BLaER1 (cell line): ENCODE measurements around the gene OLA1.

Source experiments
- H3K27ac ChIP-seq: shearing (Covaris generic); formaldehyde crosslinking; 2 replicates; pipeline ENCODE4 v1.8.1; 2022
- H3K27me3 ChIP-seq: shearing (Covaris generic); formaldehyde crosslinking; 2 replicates; pipeline ENCODE4 v1.8.1; 2022
- H3K36me3 ChIP-seq: shearing (Covaris generic); formaldehyde crosslinking; 2 replicates; pipeline ENCODE4 v1.8.1; 2022
- H3K4me1 ChIP-seq: shearing (Covaris generic); formaldehyde crosslinking; 2 replicates; pipeline ENCODE4 v1.8.1; 2022
- H3K4me2 ChIP-seq: shearing (Covaris generic); formaldehyde crosslinking; 2 replicates; pipeline ENCODE4 v1.8.1; 2022
- H3K4me3 ChIP-seq: shearing (Covaris generic); formaldehyde crosslinking; 2 replicates; pipeline ENCODE4 v1.8.1; 2022
- H3K9ac ChIP-seq: shearing (Covaris generic); formaldehyde crosslinking; 2 replicates; pipeline ENCODE4 v1.8.1; 2022
- H3K9me3 ChIP-seq: shearing (Covaris generic); formaldehyde crosslinking; 2 replicates; pipeline ENCODE4 v1.8.1; 2022
- H4K20me1 ChIP-seq: shearing (Covaris generic); formaldehyde crosslinking; 2 replicates; pipeline ENCODE4 v1.8.1; 2022
- Cebpa-rat ChIP-seq: shearing (Covaris generic); IDR thresholded peaks from 2 replicates; pipeline ENCODE4 v1.8.1; 2022

Gene OLA1

DNA sequence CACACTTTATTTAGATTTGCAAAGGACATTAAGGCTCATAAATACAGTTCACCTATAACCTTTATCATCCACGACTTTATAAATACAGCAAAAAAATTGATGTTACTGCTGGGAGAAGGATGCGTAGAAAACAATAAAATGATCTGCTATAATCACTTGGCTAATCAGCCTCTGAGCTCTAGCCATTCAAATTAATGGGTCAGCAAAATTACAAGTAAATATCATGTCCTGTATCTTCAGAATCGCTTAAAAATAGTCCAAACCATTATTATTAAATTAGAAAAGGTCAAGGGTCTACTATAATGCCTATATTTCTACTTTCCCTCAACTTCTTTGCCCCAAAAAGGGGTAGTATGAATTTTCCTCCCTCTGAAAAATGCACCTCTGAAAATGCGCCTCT, 40.3 kb downstream of the OLA1 start:
- H3K4me1 ChIP-seq = no peaks in the 10 kb centered on the region
- no peaks in the 10 kb centered on the region for H3K9me3 ChIP-seq
- no peaks in the 10 kb centered on the region for H3K27me3 ChIP-seq
- no peak for TF ChIP-seq Cebpa-rat
- H3K9ac ChIP-seq = no peak overlapping the region
- H3K4me3 ChIP-seq = no peak overlapping the region
- peaks cover 41% of the 10 kb centered on the region for H4K20me1 ChIP-seq
- no peak overlapping the region for H3K4me2 ChIP-seq
- no peak overlapping the region for H3K27ac ChIP-seq
- peaks cover 18% of the 10 kb centered on the region for H3K36me3 ChIP-seq

DNA sequence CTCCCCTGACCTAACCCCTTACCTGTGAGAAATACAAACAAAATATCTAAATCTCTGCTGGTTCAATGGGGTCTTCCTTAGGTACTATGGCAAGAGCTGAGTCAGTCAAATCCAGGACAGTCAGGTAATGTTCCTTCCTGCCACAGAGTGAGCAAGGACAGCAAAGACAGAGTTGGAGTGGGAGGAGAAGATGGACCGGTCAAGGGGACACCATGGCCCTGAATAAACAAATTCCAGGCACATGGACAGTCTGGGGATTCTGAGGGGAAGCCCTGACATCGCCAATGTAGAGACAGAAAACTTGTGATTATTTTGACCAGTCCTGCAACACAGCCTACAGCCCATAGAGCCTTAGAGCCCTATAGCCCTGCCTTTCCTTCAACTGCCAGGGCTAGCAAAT, 42.8 kb downstream of the OLA1 start:
- TF ChIP-seq Cebpa-rat = no peak
- H3K4me3 ChIP-seq = no peak overlapping the region
- peaks cover 21% of the 10 kb centered on the region for H3K36me3 ChIP-seq
- no peak overlapping the region for H3K4me2 ChIP-seq
- no peak overlapping the region for H3K27ac ChIP-seq
- H3K9ac ChIP-seq = no peak overlapping the region
- H3K27me3 ChIP-seq = no peaks in the 10 kb centered on the region
- peaks cover 50% of the 10 kb centered on the region for H4K20me1 ChIP-seq
- H3K9me3 ChIP-seq = no peaks in the 10 kb centered on the region
- no peaks in the 10 kb centered on the region for H3K4me1 ChIP-seq

DNA sequence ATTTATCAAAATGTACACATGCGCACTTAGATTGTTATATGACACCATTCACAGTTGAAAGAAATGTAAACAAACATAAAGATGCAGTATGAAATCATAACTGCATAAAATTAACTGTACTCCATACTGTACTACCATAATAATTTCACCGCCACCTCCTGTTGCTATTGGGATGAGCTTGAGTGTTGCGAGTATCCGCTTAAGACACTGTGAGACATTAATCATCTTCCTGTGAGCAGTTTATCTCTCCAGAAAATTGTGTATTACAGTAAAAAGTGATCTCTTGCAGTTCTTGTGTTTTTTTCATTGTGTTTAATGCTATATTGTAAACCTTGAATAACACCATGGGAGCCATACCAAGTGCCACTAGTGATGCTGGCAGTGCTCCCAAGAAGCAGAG, 46.1 kb downstream of the OLA1 start:
- no peak for TF ChIP-seq Cebpa-rat
- H3K4me2 ChIP-seq = no peak overlapping the region
- no peak overlapping the region for H3K9ac ChIP-seq
- no peak overlapping the region for H3K27ac ChIP-seq
- H3K4me1 ChIP-seq = no peaks in the 10 kb centered on the region
- H3K36me3 ChIP-seq = peaks cover 21% of the 10 kb centered on the region
- H3K9me3 ChIP-seq = no peaks in the 10 kb centered on the region
- no peaks in the 10 kb centered on the region for H3K27me3 ChIP-seq
- H4K20me1 ChIP-seq = peaks cover 52% of the 10 kb centered on the region
- H3K4me3 ChIP-seq = no peak overlapping the region

DNA sequence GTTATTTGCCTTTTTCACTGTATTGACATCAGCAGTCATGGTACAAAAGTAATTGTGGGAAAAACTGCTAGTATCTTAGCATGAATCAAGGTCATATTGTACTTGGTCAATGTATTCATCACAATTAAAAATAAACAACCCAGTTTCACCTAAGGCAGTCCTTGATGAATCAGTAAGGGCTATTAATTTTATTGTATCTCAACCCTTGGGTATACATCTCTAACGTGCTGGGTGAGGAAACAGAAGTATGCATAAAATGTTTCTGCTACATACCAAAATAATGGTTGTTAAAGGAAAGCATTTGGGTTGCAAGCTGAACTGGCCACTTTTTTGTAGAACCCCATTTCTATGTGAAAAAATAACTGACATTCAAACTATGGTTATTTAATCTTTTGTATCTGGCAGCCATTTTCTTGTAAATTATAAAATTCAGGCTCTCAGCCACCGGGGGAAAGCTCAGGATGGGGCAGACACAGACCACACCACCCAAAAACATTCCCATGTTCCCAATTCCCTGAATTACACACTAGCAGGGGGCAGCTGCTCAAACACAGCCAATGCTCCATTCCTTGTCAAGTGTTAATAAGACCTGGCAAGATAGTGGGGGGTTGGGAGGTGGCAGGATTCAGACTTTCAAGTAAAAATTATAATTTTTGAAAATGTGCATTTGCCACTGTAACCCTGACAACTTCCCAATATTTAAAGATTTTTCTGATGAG, 49.3 kb downstream of the OLA1 start:
- TF ChIP-seq Cebpa-rat = no peak
- H3K4me2 ChIP-seq = no peak overlapping the region
- no peak overlapping the region for H3K27ac ChIP-seq
- peaks cover 40% of the 10 kb centered on the region; the same call in 1 of the 2 replicates for H4K20me1 ChIP-seq
- peaks cover 18% of the 10 kb centered on the region; the same call in 1 of the 2 replicates for H3K36me3 ChIP-seq
- H3K9me3 ChIP-seq = no peaks in the 10 kb centered on the region
- H3K4me3 ChIP-seq = no peak overlapping the region
- H3K9ac ChIP-seq = no peak overlapping the region
- no peaks in the 10 kb centered on the region for H3K4me1 ChIP-seq
- H3K27me3 ChIP-seq = no peaks in the 10 kb centered on the region

DNA sequence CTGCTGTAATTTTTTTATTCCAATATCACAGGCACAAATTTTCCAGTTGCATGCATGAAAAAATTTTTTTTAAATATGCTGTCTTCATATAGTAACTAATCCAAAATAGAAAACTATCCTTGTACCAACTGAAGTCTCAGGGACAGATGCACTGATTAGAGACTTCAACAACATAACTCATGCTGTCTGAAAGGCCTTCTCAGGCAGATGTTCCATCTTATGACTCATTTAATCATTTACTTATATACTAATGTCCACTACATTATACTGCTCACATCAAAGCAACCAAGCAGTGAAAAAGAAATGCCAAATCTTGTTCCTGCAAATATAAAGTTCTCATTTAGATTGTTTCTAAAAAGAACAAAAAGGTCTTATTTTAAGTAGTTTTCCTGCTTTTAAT, 53.1 kb downstream of the OLA1 start:
- H3K4me3 ChIP-seq = no peak overlapping the region
- no peak overlapping the region for H3K4me2 ChIP-seq
- H4K20me1 ChIP-seq = peaks cover 42% of the 10 kb centered on the region; the same call in 1 of the 2 replicates
- no peaks in the 10 kb centered on the region for H3K4me1 ChIP-seq
- no peaks in the 10 kb centered on the region for H3K27me3 ChIP-seq
- no peaks in the 10 kb centered on the region for H3K9me3 ChIP-seq
- no peak overlapping the region for H3K9ac ChIP-seq
- no peak for TF ChIP-seq Cebpa-rat
- no peak overlapping the region for H3K27ac ChIP-seq
- H3K36me3 ChIP-seq = peaks cover 7% of the 10 kb centered on the region; the same call in 1 of the 2 replicates

DNA sequence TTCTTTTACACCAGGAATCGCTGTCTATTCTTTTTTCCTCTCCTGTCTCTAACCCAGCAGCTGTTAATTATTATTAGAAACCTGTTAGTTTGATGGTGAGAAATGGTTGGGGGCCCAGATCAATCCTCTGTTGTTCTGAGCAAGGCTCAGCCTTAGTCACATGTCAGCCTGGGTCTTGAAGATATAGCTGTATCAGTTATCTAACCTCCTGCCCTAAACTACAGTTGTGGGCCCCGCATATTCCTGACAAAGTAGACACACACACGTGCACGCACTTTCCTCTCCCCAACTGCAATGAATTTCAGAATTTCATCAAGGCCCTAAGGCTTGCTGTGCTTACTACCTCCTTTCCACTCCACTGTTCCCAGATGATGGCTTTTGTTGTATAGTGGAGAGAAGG, 54.6 kb downstream of the OLA1 start:
- Histone ChIP-seq H3K36me3 (peaks cover 7% of the 10 kb centered on the region; the same call in 1 of the 2 replicates), H3K4me2 (no peak overlapping the region), H3K27ac (no peak overlapping the region), H3K9ac (no peak overlapping the region), H3K4me1 (no peaks in the 10 kb centered on the region), H3K9me3 (no peaks in the 10 kb centered on the region), H3K4me3 (no peak overlapping the region), H3K27me3 (no peaks in the 10 kb centered on the region), H4K20me1 (peaks cover 34% of the 10 kb centered on the region; the same call in 1 of the 2 replicates)
- no peak for TF ChIP-seq Cebpa-rat

DNA sequence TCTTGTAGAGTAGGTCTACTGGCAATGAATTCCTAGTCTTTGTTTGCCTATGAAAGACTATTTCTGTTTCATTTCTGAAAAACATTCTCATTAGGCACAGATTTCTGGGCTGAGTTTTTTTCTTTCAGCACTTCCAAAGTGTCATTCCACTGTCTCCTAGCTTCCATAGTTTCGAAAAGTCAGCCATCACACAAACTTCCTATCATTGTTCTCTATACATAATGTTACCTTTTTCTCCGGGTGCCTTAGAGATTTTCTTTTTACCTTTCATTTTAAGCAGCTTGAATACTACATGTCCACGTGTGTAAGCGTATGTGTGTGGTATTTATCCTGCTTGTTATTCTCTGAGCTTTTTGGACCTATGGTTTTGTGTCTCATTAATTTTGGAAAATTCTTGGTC, 55.7 kb downstream of the OLA1 start:
- H3K27ac ChIP-seq = no peak overlapping the region
- no peak overlapping the region for H3K9ac ChIP-seq
- no peaks in the 10 kb centered on the region for H3K9me3 ChIP-seq
- H3K4me1 ChIP-seq = no peaks in the 10 kb centered on the region
- TF ChIP-seq Cebpa-rat = no peak
- peaks cover 15% of the 10 kb centered on the region for H3K36me3 ChIP-seq
- no peak overlapping the region for H3K4me2 ChIP-seq
- H3K4me3 ChIP-seq = no peak overlapping the region
- peaks cover 28% of the 10 kb centered on the region; the same call in 1 of the 2 replicates for H4K20me1 ChIP-seq
- no peaks in the 10 kb centered on the region for H3K27me3 ChIP-seq

DNA sequence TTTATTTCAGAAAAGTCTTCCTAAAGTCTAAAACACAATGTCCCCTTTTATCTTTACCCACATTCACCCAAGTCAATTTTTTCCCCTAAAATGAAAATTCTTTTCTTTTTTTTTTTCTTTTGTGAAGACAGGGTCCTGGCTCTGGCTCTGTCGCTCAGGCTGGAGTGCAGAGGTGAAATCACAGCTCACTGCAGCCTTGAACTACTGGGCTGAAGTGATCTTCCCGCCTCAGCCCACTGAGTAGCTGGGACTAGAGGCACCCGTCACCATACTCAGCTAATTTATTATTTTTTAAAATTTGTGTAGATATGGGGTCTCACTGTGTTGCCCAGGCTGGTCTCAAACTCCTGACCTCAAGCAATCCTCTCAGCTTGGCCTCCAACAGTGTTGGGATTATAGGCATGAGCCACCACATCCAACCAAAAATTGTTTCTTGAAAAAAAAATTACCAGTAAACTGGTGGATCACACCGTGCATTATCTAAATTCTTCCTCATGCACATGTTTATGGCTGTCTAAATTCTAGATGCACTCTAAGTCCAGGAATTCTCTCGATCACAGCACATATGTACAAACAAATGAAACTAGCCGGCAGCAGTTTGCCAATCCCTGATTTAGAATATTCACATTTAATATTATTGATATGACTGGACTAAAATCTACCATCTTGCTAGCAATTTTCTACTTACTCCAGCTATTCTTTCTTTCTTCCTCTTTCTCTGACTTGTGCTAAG, 56.8 kb downstream of the OLA1 start:
- Histone ChIP-seq H3K4me3 (no peak overlapping the region), H3K27ac (no peak overlapping the region), H3K9ac (no peak overlapping the region), H3K27me3 (no peaks in the 10 kb centered on the region), H4K20me1 (peaks cover 26% of the 10 kb centered on the region; the same call in 1 of the 2 replicates), H3K4me1 (no peaks in the 10 kb centered on the region), H3K4me2 (no peak overlapping the region), H3K9me3 (no peaks in the 10 kb centered on the region), H3K36me3 (peaks cover 23% of the 10 kb centered on the region)
- no peak for TF ChIP-seq Cebpa-rat

DNA sequence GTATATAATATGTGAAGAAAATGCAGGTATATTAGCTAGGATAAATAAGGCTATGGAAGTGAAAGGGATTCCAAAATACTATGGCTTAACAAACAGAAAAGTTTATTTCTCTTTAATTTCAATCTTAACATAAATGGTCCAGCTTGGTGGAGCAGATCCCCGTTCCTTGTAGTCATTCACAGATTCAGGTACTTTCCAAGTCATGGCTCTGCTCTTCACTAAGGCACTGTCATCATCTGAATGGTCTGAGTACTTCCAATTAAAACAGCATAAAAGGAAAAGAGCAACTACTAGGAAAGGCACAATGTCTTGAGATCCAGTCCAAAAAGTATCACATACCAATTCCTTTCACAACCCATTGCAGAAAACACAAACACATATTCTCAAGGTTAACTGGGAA, 63.4 kb downstream of the OLA1 start:
- no peak overlapping the region for H3K4me2 ChIP-seq
- H3K9me3 ChIP-seq = no peaks in the 10 kb centered on the region
- no peak overlapping the region for H3K27ac ChIP-seq
- no peaks in the 10 kb centered on the region for H3K27me3 ChIP-seq
- no peak overlapping the region for H3K9ac ChIP-seq
- H4K20me1 ChIP-seq = peaks cover 62% of the 10 kb centered on the region
- no peak for TF ChIP-seq Cebpa-rat
- no peaks in the 10 kb centered on the region for H3K4me1 ChIP-seq
- H3K4me3 ChIP-seq = no peak overlapping the region
- H3K36me3 ChIP-seq = peaks cover 35% of the 10 kb centered on the region

DNA sequence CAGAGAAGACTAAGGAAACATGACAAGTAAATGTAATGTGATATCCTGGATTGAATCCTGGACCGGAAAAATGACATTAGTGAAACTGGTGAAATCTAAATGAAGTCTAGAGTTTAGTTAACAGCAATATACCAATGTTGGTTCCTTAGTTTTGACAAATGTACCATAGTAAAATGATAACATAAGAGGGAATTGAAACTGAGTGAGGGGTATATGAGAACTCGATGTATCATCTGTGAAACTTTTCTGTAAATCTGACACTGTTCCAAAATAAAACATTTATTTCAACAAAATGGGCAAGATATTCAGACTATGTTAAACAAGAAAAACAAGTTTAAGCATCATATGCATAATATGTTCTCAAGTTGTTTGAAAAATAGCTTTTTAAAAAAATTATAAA, 63.8 kb downstream of the OLA1 start:
- Histone ChIP-seq H3K27me3 (no peaks in the 10 kb centered on the region), H3K27ac (no peak overlapping the region), H3K9ac (no peak overlapping the region), H3K4me1 (no peaks in the 10 kb centered on the region), H3K36me3 (peaks cover 35% of the 10 kb centered on the region), H3K4me2 (no peak overlapping the region), H3K9me3 (no peaks in the 10 kb centered on the region), H4K20me1 (peaks cover 67% of the 10 kb centered on the region), H3K4me3 (no peak overlapping the region)
- TF ChIP-seq Cebpa-rat = no peak
